NCI-H748 (cell line): ENCODE data around the gene ARPC5L.

ENCODE experiments used
- DNase-seq: peaks from one replicate; lab custom pipeline; 2025; ENCODE audit not compliant: unreplicated experiment; lab: John Stamatoyannopoulos, UW

ARPC5L gene

GRCh38 chr9:124863371-124863871 is 1.5 kb downstream of the ARPC5L start:
- no peak for DNase-seq

DNA sequence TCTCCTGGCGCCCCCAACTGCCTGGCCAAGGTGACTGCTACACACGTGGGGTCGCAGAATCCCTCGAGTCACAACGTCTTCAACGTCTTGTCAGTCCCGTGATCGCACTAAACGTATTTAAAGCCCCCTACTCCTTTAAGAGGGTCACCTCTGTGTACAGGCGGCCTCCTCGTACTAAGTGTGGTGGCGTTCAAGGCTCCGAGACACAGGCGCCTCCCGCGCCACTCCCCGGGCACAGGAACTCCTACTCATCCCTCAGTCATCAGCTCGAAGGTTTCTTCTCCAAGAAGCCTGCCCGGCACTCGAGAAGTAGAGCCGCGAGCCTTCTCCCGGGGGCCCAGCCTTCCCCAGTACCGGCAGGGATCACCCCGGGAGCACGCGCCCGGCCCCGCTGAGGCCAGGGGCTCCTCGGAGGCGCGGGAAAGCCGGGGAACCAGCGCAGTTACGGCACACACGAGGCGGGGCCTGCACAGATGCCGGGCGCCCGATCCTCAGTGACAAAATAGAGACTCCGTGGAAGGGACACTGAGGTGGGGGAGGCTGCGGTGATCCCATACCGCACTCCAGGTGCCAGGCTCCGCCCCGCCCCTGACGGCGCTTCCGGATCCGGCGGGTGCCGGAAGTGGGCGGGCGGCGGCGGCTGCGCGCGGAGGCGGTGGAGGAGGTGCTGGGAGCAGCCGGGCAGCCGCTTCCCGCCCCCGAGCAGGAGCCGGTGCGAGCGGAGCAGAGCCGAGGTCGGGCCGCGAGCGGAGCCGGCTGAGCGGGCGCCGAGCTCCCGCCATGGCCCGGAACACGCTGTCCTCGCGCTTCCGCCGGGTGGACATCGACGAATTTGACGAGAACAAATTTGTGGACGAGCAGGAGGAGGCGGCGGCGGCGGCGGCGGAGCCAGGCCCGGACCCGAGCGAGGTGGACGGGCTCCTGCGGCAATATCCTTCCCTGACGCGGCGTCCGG is 6.9 kb downstream of the ARPC5L start:
- DNase-seq, result peak; percentile 89

DNA sequence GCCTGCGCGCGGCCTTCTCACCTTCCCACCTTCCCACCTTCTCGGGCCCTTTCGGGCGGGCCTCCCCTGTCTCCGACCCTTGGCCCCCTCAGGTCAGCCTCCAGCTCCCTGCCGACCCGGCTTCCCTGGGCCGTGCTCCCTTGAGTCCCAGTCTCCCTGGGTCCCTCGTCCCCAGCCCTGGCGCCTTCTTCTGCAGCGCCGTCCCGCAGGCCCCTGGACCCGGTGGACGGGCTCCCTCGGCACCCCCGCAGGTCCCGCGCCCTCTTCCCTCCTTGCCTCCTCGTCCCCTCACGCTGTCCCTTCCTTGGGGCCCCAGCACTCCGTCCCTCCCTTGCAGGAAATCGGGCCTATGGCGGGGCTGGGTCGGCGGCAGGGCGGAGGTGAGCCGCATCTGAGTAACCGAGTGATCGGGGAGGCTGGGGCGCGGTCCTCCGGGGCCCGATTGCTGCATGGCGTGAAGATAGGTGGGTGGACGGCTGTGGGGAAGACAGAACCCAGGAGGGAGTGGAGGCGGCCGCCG is 7.6 kb downstream of the ARPC5L start:
- DNase-seq, result peak; percentile 45

GRCh38 chr9:124869986-124870560 is 8.1 kb downstream of the ARPC5L start:
- peak; percentile 15 for DNase-seq

- no peak for DNase-seq
These were observed 8.8 kb downstream of the ARPC5L start for GRCh38 chr9:124870723-124871122.

GRCh38 chr9:124871156-124871561 is 9.2 kb downstream of the ARPC5L start:
- no peak for DNase-seq

DNA sequence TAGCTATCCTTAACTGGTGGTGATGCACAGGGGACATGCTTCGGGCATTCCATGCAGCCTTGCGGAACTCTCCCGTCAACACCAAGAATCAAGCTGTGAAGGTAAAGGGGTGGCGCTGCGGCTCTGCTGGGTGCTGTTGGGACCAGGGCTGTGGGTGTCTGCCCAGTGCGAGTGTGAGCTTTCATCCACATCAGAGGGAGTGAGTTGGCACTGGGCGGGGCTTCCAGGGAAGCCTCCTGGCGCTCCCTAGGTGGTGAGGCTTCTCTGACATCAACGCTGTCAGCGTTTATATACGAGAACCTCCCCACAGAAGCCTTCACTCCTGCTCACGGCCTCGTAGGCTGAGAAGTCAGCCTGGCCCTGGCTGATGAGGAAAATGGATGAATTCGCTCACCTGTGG is 11.7 kb downstream of the ARPC5L start:
- DNase-seq, result no peak

DNA sequence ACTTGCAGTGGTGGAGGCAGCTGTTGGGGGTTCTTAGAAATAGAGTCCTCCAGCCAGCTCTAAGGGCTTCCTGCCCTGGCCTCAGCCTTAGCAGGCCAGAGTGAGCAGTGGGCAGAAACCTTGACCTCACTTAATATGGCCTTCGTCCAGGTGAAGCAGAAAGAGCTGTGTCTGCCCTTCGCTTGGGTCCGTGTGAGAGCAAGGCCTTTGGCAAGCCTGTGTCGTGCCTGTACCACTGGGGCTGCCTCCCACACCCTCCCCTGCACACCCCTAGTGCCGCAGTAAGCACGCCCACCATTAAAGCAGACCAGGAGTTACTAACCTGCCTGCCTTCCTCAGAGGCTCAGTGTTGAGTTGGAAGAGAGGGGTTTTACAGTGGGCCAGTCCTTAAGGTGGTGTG is 13.6 kb downstream of the ARPC5L start:
- DNase-seq, result no peak

DNA sequence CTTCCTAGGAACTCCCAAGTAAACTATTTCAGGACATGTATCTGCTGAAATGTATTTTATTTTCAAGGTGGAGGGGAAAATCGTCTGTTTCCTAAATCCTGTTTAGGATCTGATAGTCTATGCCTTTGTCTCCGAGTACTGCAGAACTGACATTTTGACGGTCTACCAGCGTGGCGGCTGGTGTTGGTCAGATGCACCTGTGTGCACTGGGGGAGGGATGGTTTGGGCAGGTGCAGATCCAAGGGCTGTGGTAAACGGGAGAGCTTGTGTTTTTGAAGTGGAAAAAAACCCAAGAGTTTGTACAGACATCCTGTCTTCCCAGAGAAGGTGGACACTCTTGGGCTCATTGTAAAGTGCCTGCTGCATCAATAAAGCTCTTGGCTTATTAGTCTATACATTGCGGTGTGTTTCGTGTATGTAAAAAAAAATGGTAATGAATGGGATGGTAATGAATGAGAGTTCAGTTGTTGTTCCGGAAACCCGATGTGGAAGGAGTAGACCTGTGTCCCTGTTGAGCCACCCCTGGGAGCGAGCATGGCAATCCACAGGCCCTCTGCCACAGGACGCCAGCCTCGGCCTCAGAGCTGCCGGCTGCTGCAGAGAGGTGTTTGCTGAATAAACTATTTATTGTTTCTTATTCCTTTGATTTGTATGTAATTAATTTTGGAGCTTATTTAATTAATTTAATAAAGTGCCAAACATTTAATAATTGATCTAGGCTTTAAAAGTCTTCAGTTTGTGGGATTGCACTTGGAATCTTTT is 15.3 kb downstream of the ARPC5L start:
- no peak for DNase-seq

- no peak for DNase-seq
These were observed 16.1 kb downstream of the ARPC5L start for GRCh38 chr9:124878021-124878420.

DNA sequence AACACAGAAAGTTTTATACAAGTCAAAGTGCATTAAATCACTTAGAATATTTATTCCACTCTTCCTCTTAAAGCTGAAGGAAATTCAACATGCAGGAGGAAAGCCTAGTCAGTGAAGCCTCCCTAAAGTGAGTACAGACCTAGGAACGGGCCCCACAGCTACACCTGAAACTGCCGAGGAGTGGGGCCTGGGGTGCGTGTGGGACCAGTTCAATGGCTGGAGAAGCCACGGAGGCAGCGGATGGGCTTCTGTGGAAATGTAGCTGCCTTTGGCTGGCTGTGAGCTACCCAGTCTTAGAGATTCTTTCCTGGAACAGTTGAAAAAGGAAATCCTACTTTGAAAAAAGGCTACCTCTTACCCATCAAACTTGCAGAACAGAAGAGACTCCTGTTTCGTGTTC is 16.6 kb downstream of the ARPC5L start:
- DNase-seq, result no peak

GRCh38 chr9:124879226-124879625 is 17.3 kb downstream of the ARPC5L start:
- no peak for DNase-seq

- no peak for DNase-seq
These were observed 18.6 kb downstream of the ARPC5L start for GRCh38 chr9:124880501-124880900.

DNA sequence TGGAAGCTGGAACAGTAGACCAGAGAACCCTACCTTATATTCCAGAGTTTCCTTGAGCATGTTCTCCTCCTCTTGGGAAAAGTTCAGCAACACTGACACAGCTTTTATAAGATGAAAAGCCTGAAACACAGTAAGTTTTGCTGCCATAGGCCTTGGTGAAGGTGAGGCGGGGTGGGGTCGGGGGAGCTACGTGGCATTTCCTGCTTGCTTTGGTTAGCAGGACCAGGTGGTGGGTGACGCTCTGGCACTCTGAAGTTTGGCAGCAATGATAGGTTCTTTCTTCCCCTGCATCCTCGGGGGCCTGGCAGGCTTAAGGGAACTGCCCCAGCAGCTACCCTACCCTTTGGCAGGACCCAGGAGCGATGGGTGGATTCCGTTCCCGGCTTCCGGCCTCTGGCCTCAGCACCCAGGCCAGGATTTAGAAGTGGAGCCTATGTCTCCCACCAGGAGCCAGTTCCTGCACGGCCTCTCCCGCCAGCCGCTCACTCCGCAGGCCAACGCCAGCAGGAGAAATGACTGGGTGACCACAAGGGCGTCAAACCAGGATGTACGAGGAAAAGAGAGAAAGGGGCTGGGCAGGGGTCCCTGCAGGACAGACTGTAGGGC is 19.3 kb downstream of the ARPC5L start:
- no peak for DNase-seq

DNA sequence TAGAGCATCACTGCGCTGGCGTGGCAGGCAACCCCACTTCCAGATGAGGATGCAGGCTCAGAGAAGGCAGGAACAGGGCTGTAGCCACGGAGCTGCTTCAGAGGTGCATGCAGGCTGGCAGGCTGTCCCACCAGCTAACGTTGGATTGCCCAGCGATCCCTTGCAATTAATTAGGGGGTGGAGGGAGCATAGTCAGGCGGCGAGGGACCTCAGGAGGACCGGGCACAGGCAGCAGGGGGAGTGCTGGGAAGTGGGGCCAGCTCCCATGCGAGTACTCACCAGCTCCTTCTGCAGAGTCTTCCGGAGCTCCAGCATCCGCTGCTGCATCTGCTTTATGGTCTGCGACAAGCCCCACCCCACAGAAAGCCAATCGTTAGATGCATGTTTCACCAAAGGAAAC is 20.3 kb downstream of the ARPC5L start:
- no peak for DNase-seq

DNA sequence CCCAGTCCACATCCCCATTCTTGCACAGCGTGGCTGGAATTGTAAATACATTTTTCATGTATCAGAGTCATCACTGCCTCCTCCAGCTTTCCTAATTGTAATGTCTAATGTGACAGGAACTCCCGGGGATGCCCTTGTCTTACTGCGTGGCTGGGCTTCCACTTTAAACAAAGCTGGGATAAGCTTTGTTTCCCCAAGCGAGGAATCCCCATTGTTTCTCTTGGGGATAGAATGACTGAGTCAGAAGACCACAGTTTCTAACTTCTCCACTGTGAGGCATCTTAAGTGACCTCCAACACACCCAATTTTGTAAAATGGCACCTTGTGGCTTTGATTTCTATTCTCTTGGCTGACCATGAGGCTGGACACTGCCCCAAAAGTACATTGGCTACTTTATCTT is 22.4 kb downstream of the ARPC5L start:
- DNase-seq, result no peak

DNA sequence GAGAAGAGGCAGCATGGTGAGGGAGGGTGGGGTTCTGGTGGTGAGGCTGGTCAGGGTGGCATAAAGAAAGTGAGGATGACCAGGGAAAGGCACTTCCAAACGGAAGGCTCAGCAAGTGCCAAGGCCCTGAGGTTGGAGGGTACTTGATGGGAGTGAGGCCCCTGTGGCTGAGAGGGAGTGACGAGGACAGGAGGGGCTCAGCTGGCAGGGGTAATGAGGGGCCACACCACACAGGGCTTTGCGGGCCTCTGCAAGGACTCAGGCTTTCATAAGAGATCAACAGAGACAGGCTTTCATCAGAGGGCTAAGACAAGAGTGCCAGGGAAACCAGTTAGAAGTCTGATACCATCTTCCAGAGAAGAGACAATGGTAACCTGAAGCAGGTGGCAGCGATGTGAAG is 23.6 kb downstream of the ARPC5L start:
- DNase-seq, result no peak

- no peak for DNase-seq
These were observed 24.5 kb downstream of the ARPC5L start for GRCh38 chr9:124886461-124886860.

DNA sequence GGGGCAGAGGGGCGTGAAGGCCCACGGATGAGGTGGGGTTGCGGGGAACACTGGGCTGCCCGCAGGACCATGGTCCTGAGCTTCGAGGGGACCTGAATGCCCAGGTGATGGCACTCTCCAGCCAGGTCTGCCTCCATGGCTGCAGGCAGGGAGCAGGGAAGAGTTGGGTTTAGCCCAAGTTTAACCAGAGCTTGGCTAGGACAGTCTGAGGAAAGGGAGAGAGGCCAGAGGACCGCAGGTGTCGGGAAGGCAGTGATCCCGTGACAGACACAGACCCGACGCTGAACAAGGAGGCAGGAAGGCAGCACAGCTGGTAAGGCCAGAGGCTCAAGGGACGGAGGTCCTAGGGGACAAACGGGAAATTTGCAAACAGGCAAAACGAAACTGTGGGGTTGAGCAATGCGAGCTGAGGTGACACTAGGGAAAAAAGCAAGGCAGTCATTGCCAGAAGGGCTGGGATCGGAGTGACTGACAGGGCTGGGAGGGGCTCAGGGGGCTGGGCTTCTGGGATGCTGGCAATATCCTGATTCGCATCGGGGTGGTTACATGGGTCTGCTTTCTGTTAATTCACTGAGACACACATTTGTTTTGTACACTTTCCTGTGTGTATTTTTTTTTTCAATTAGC is 25.0 kb downstream of the ARPC5L start:
- DNase-seq, result no peak

DNA sequence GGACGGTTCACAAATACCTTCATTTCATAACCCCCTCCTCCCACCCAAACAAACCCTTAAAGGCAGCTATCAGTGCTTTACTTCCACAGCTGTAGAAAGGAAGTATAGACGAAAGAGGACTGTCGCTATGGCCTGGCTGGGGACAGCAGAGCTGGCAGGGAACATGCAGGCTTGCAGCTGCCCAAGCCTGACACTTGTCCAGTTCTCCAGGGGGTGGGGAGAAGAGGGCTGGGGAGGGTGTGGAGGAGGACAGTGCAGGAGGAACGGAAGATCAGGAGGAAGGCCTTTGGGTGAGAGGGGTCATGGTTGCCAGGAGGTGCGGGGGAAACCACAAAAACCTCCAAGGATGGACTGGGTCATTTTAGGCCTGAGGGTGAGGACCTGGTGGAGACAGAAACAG is 25.9 kb downstream of the ARPC5L start:
- DNase-seq, result no peak

GRCh38 chr9:124889006-124889405 is 27.1 kb downstream of the ARPC5L start:
- no peak for DNase-seq
